Gastrocnemius medialis (tissue), 4 donors: Measurements from ENCODE around the gene DMGDH.

Source experiments
- POLR2A ChIP-seq, 2 donors: fragments of 450-650 bp; IDR thresholded peaks; one replicate each; pipeline ENCODE4 v1.6.1; 2017; ENCODE audit warnings: antibody characterized with exemption in 2 of 2, mild to moderate bottlenecking in 2 of 2, moderate library complexity in 2 of 2
- TF ChIP-seq, protein P1 (sequence below), 5 experiments: fragments of 450-650 bp in 3 of 5; fragments of 200-600 bp in 2 of 5; sonication (generic) in 2 of 5; IDR thresholded peaks in 4 of 5; conservative IDR thresholded peaks in 1 of 5; 1 replicate in 4 of 5; 2 replicates in 1 of 5; pipeline ENCODE4 v1.5.1; 2016 to 2019; ENCODE audit warnings: antibody characterized with exemption in 5 of 5, mild to moderate bottlenecking in 3 of 5, moderate library complexity in 3 of 5

DNA sequence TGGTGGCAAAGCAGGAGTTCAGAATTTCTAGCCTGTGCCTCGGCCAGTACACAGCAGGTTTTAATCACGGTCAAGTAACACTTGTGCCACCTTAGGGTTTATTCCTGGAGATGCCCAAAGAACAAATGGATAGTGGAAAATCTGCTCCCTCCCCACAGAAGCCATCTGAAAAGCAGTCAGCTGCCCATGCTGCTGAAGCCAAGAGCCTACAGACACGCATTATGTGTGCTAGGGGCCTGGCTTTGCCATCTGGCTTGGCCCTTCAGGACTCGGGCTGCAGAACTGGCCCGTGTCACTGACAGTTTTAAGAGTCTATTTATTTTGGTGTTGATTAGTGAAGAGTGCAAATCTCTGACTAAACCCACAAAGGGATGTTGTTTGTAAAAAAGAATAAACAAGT lies 95.5 kb downstream of the DMGDH start:
- TF ChIP-seq, protein P1, sequence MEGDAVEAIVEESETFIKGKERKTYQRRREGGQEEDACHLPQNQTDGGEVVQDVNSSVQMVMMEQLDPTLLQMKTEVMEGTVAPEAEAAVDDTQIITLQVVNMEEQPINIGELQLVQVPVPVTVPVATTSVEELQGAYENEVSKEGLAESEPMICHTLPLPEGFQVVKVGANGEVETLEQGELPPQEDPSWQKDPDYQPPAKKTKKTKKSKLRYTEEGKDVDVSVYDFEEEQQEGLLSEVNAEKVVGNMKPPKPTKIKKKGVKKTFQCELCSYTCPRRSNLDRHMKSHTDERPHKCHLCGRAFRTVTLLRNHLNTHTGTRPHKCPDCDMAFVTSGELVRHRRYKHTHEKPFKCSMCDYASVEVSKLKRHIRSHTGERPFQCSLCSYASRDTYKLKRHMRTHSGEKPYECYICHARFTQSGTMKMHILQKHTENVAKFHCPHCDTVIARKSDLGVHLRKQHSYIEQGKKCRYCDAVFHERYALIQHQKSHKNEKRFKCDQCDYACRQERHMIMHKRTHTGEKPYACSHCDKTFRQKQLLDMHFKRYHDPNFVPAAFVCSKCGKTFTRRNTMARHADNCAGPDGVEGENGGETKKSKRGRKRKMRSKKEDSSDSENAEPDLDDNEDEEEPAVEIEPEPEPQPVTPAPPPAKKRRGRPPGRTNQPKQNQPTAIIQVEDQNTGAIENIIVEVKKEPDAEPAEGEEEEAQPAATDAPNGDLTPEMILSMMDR (IDR thresholded peaks at IDR 0.05 in 4 of 5, conservative IDR thresholded peaks at IDR 0.05 in 1 of 5), result no peak
- TF ChIP-seq POLR2A (IDR thresholded peaks at IDR 0.05), result no peak
